H1 (cell line): ENCODE measurements around the gene ALKBH3. TPM values are rescaled to one million over a fixed set of nuclear protein-coding genes. Genes with fewer than 3 reads are reported as not detected.

ENCODE experiments used
- BACH1 ChIP-seq: IDR thresholded peaks from 2 replicates; pipeline ENCODE4 v1.6.1; 2012; ENCODE audit warnings: low read length, improper control_type of control experiment
- BRCA1 ChIP-seq: IDR thresholded peaks from 2 replicates; pipeline ENCODE4 v1.6.1; 2012; ENCODE audit warnings: low read depth, low read length, improper control_type of control experiment
- CBX8 ChIP-seq: fragments of 300-800, 300-1000 bp; sonication (generic); IDR thresholded peaks from 2 replicates; pipeline ENCODE4 v1.7.1; 2016; ENCODE audit warnings: low read depth, low read length, borderline replicate concordance
- CTBP2 ChIP-seq: IDR thresholded peaks from 2 replicates; pipeline ENCODE4 v1.7.0; 2011; ENCODE audit warnings: borderline replicate concordance, mild to moderate bottlenecking, moderate library complexity, mixed read lengths, low read length; ENCODE audit not compliant: insufficient read depth, insufficient read length
- EZH2 ChIP-seq: fragments of 200-600 bp; sonication (generic); IDR thresholded peaks from 2 replicates; pipeline ENCODE4 v1.7.1; 2012; ENCODE audit warnings: low read depth, mild to moderate bottlenecking, moderate library complexity, low read length, inconsistent platforms; ENCODE audit not compliant: severe bottlenecking
- JUN ChIP-seq: IDR thresholded peaks from 2 replicates; pipeline ENCODE4 v1.6.1; 2011; ENCODE audit warnings: low read depth, mild to moderate bottlenecking, improper control_type of control experiment, low read length
- KDM5A ChIP-seq: fragments of 200-600 bp; IDR thresholded peaks from 2 replicates; pipeline ENCODE4 v1.7.1; 2012; ENCODE audit warnings: mild to moderate bottlenecking, low read length, inconsistent platforms, mixed read lengths
- NRF1 ChIP-seq: IDR thresholded peaks from 2 replicates; pipeline ENCODE4 v1.6.1; 2011; ENCODE audit warnings: mild to moderate bottlenecking, low read depth, low read length, improper control_type of control experiment
- PHF8 ChIP-seq: fragments of 200-600 bp; sonication (generic); conservative IDR thresholded peaks from 2 replicates; pipeline ENCODE4 v1.7.1; 2012; ENCODE audit warnings: low read depth, mild to moderate bottlenecking, inconsistent platforms, low read length, moderate library complexity
- POLR2A ChIP-seq, 2 experiments: IDR thresholded peaks; 1 replicate in 1 of 2; 2 replicates in 1 of 2; pipeline ENCODE4 v1.6.1; 2011; ENCODE audit warnings: low read depth in 2 of 2, low read length in 2 of 2, mild to moderate bottlenecking in 2 of 2; ENCODE audit errors: control extremely low read depth in 1 of 2
- POLR2AphosphoS5 ChIP-seq: IDR thresholded peaks from 2 replicates; pipeline ENCODE4 v1.6.1; 2011; ENCODE audit warnings: low read depth, low read length
- SAP30 ChIP-seq: fragments of 300-600 bp; sonication (generic); IDR thresholded peaks from 2 replicates; pipeline ENCODE4 v1.7.1; 2012; ENCODE audit warnings: low read length, moderate library complexity, mild to moderate bottlenecking, inconsistent platforms; ENCODE audit not compliant: insufficient read depth, insufficient replicate concordance
- SP4 ChIP-seq: IDR thresholded peaks from 2 replicates; pipeline ENCODE4 v1.6.1; 2012; ENCODE audit warnings: low read length, inconsistent platforms
- TAF7 ChIP-seq: optimal IDR thresholded peaks from 2 replicates; pipeline ENCODE3; 2011; ENCODE audit warnings: low read depth, mild to moderate bottlenecking, inconsistent platforms, low read length, moderate library complexity, borderline replicate concordance
- TBP ChIP-seq: IDR thresholded peaks from 2 replicates; pipeline ENCODE4 v1.6.1; 2011; ENCODE audit warnings: low read depth, low read length, improper control_type of control experiment
- polyA plus RNA-seq, 7 experiments: library from polyadenylated mRNA; depleted of rRNA in 3 of 7; stranded (reverse) in 5 of 7; unstranded in 2 of 7; fragments of >200 nt in 5 of 7; fragments of 200-250 nt in 2 of 7; gene quantifications; 1 replicate in 5 of 7; 2 replicates in 1 of 7; 4 replicates in 1 of 7; pipeline versions ENCODE4 v1.2.1 to v1.2.3, GENCODE V29; 2011 to 2013; ENCODE audit warnings: missing spikeins in 2 of 7, mixed read lengths in 2 of 7
- total RNA-seq: library from RNA; stranded (reverse); fragmentation: NEBNext Ultra II Directional; extraction: Animal tissue kit (Norgen Biotek cat#: 25700); gene quantifications from 2 replicates; pipeline ENCODE4 v1.2.1, GENCODE V29; 2021
- TF ChIP-seq, protein P1 (sequence below): IDR thresholded peaks from 2 replicates; pipeline ENCODE4 v1.6.1; 2012; ENCODE audit warnings: low read length, inconsistent platforms
- TF ChIP-seq, protein P2 (sequence below): IDR thresholded peaks from 2 replicates; pipeline ENCODE4 v1.6.1; 2011; ENCODE audit warnings: low read depth, mild to moderate bottlenecking, low read length; ENCODE audit not compliant: insufficient read depth
- TF ChIP-seq, protein P3 (sequence below): IDR thresholded peaks from 2 replicates; pipeline ENCODE4 v1.6.1; 2011; ENCODE audit warnings: low read length, improper control_type of control experiment
- TF ChIP-seq, protein P4 (sequence below), 3 experiments: IDR thresholded peaks; 1 replicate in 2 of 3; 2 replicates in 1 of 3; pipeline versions ENCODE4 v1.5.1 to v1.6.1; 2011; ENCODE audit warnings: low read length in 3 of 3, mild to moderate bottlenecking in 3 of 3, inconsistent platforms in 2 of 3, low read depth in 1 of 3, moderate library complexity in 1 of 3; ENCODE audit not compliant: insufficient read depth in 1 of 3; ENCODE audit errors: control extremely low read depth in 1 of 3

Gene ALKBH3
- total and polyA plus RNA-seq, 2 of the 8 experiments (the other 6 are each of a cell fraction or from before 2014, with no cell fraction given), result 10.5 to 11.4 TPM

DNA sequence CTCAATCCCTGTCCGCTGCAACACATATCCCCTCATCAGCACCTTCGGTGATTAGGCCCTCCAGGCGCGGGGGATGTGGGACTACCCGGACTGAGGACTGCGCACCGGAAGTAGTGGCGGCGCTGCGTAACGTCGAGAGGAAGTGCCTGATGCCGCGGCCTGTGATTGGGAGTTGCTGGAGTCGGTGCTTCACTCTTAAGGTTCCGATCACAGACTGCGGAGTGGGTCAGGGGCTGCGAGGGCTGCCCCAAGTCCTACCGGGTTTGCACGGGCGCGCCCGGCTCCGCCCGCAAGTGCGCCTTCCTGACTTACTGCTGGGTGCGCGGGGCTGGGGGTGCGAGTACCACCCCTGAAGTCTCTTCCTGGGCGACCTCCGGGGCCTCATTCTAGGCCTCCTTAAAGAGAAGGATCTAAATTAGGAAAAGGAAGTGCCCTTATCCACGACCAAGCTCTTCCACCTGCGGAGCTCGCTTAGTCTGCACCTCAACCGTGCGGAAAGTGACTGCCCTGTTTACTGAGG, at the start of gene ALKBH3 (continued):
- TF ChIP-seq POLR2A (IDR thresholded peaks at IDR 0.05; ENCODE audit: control extremely low read depth in 1 of 2, low read depth in 2 of 2, low read length in 2 of 2) (peak in 1 of 2 experiments; percentile 19; a peak in 1 of 3 replicates), JUN (no peak), SP4 (no peak), NRF1 (no peak), SAP30 (no peak), TBP (peak; percentile 63; the same call in 1 of the 2 replicates), EZH2 (no peak), BRCA1 (no peak), POLR2AphosphoS5 (peak; percentile 3; the same call in 1 of the 2 replicates), PHF8 (peak; percentile 64), BACH1 (no peak), CBX8 (no peak), KDM5A (peak; percentile 88), CTBP2 (no peak), TAF7 (peak; percentile 53)
- TF ChIP-seq, protein P1, sequence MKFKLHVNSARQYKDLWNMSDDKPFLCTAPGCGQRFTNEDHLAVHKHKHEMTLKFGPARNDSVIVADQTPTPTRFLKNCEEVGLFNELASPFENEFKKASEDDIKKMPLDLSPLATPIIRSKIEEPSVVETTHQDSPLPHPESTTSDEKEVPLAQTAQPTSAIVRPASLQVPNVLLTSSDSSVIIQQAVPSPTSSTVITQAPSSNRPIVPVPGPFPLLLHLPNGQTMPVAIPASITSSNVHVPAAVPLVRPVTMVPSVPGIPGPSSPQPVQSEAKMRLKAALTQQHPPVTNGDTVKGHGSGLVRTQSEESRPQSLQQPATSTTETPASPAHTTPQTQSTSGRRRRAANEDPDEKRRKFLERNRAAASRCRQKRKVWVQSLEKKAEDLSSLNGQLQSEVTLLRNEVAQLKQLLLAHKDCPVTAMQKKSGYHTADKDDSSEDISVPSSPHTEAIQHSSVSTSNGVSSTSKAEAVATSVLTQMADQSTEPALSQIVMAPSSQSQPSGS, result no peak
- TF ChIP-seq, protein P2, sequence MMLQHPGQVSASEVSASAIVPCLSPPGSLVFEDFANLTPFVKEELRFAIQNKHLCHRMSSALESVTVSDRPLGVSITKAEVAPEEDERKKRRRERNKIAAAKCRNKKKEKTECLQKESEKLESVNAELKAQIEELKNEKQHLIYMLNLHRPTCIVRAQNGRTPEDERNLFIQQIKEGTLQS, result no peak
- TF ChIP-seq, protein P3, sequence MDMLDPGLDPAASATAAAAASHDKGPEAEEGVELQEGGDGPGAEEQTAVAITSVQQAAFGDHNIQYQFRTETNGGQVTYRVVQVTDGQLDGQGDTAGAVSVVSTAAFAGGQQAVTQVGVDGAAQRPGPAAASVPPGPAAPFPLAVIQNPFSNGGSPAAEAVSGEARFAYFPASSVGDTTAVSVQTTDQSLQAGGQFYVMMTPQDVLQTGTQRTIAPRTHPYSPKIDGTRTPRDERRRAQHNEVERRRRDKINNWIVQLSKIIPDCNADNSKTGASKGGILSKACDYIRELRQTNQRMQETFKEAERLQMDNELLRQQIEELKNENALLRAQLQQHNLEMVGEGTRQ, result no peak
- TF ChIP-seq, protein P4, sequence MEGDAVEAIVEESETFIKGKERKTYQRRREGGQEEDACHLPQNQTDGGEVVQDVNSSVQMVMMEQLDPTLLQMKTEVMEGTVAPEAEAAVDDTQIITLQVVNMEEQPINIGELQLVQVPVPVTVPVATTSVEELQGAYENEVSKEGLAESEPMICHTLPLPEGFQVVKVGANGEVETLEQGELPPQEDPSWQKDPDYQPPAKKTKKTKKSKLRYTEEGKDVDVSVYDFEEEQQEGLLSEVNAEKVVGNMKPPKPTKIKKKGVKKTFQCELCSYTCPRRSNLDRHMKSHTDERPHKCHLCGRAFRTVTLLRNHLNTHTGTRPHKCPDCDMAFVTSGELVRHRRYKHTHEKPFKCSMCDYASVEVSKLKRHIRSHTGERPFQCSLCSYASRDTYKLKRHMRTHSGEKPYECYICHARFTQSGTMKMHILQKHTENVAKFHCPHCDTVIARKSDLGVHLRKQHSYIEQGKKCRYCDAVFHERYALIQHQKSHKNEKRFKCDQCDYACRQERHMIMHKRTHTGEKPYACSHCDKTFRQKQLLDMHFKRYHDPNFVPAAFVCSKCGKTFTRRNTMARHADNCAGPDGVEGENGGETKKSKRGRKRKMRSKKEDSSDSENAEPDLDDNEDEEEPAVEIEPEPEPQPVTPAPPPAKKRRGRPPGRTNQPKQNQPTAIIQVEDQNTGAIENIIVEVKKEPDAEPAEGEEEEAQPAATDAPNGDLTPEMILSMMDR (IDR thresholded peaks at IDR 0.05; ENCODE audit: control extremely low read depth in 1 of 3, insufficient read depth in 1 of 3, low read depth in 1 of 3, low read length in 3 of 3), result no peak
